Lung (tissue), 12 donors: ENCODE data around the gene RNF182. TPM values are rescaled to one million over a fixed set of nuclear protein-coding genes. Genes with fewer than 3 reads are reported as not detected.

Source experiments
- ATAC-seq: fragments of 200-7000 bp; cut with Tn5 transposase; one replicate; pipeline ENCODE4 v1.9.1; 2020; ENCODE audit warnings: moderate number of reproducible peaks; ENCODE audit not compliant: insufficient read depth, low FRiP score
- DNase-seq, 3 donors: peaks; one replicate each; pipeline ENCODE4 v3.0.0-alpha.2; 2013 to 2017
- H3K27ac ChIP-seq, 2 donors: one replicate each; pipeline ENCODE4 v1.5.1; 2013; ENCODE audit warnings: mild to moderate bottlenecking in 2 of 2, moderate library complexity in 2 of 2, control low read depth in 1 of 2, inconsistent platforms in 1 of 2, low read depth in 1 of 2, low read length in 1 of 2
- H3K27me3 ChIP-seq, 3 donors: one replicate each; pipeline ENCODE4 v1.5.1; 2013; ENCODE audit warnings: low read length in 2 of 3; ENCODE audit not compliant: control insufficient read depth in 3 of 3, insufficient read depth in 3 of 3
- H3K36me3 ChIP-seq, 4 donors: one replicate each; pipeline ENCODE4 v1.5.1; 2013; ENCODE audit warnings: low read length in 4 of 4, mild to moderate bottlenecking in 1 of 4, moderate library complexity in 1 of 4; ENCODE audit not compliant: control insufficient read depth in 4 of 4, insufficient read depth in 4 of 4
- H3K4me1 ChIP-seq, 5 donors: one replicate each; pipeline ENCODE4 v1.5.1; 2013; ENCODE audit warnings: low read length in 5 of 5, mild to moderate bottlenecking in 2 of 5, moderate library complexity in 1 of 5; ENCODE audit not compliant: control insufficient read depth in 5 of 5, insufficient read depth in 5 of 5
- H3K4me3 ChIP-seq: one replicate; pipeline ENCODE4 v1.5.1; 2013; ENCODE audit warnings: mild to moderate bottlenecking, control low read depth, moderate library complexity
- H3K9ac ChIP-seq, 2 donors: one replicate each; pipeline ENCODE4 v1.5.1; 2013; ENCODE audit warnings: low read length in 2 of 2, control low read depth in 1 of 2; ENCODE audit not compliant: insufficient read depth in 1 of 2
- H3K9me3 ChIP-seq, 4 donors: one replicate each; pipeline ENCODE4 v1.5.1; 2013; ENCODE audit warnings: low read length in 3 of 4, mild to moderate bottlenecking in 1 of 4, moderate library complexity in 1 of 4; ENCODE audit not compliant: control insufficient read depth in 4 of 4, insufficient read depth in 3 of 4
- WGBS, 2 donors: extraction: QIAGEN DNeasy Blood & Tissue Kit; methylation state at CpG; one replicate each; pipeline ENCODE4 v1.1.7; 2013; 5-methylcytosine and 5-hydroxymethylcytosine counted together
- polyA plus RNA-seq, 2 donors: library from polyadenylated mRNA; stranded (reverse); fragments of 200-250 nt; gene quantifications; one replicate each; pipeline ENCODE4 v1.2.1, GENCODE V29; 2013
- total RNA-seq, 2 donors: library from RNA; depleted of rRNA in 1 of 2; stranded (reverse); fragments of >200 nt in 1 of 2; gene quantifications; one replicate each; pipeline ENCODE4 v1.2.1, GENCODE V29; 2014 to 2021
- TF ChIP-seq, protein P1 (sequence below): IDR thresholded peaks from 2 replicates; pipeline ENCODE4 v1.5.1; 2012; ENCODE audit warnings: mild to moderate bottlenecking; ENCODE audit errors: control extremely low read depth, extremely low read depth
- donor health status: control.
- donor health status: control.
- donor health status: Bipolar disorder and iron deficiency.
- donor health status: healthy.
- donor health status: DM: yes; HTN: yes; CAD: no.

Gene RNF182
- total and polyA plus RNA-seq, 4 donors, result 0.90 to 5.0 (median 1.8) TPM

DNA sequence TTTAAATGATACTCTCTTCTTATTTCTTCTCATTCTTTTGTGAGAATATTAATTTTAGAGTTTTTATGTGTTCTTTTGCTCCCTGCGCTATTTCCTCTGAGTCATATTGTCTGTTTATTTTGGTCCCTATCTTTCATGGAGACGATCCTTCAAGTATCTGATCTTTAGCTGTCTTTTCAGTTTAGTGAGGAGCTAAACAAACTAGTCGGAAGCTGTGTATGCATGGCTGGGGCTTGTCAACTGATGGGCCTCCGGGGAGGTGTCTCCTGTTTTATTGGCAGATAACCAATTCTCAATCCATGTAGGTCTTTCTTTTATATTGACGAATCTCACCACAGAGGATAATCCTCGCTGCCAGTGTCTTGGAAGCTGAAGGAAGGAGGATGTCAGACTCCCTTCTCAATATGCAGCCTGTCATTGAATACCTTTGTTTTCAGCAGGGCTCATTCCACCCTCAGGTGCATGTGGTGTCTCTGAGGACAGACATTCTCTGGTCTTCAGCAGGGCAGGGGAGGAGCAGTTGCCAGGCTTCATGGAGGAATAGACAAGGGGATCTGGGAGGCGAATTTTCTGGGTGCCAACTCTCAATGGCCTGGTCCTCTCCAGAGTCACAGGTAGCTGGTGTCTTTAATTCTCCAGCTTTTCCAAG is 64.9 kb downstream of the RNF182 start:
- ATAC-seq, result no peak
- H3K9me3 ChIP-seq, result peaks cover 0 to 2% (median 0%) of the 10 kb centered on the region in 4 donors

DNA sequence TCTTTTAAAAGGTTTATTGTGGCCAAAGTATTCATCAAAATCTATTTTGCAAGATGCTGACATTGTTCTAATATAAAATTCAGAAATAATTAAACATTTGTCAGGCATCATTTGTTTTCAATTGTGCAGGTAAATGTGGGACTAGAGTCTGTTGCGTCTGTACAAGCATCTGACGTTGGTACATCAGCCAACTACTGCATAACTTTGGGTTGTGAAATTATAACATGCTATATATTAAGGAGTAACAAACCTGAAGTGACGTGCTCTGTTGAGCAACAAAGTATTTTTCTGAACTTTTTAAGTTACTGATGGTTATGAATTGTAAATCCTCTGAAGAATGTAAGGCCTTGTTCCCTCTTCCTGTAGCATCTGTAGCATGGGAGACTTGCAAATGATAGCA is 66.0 kb downstream of the RNF182 start:
- ATAC-seq (no peak), DNase-seq (no peak)
- H3K27ac ChIP-seq, result no peak overlapping the region
- no peaks in the 10 kb centered on the region for H3K36me3 ChIP-seq
- H3K4me3 ChIP-seq, result no peak overlapping the region
- H3K27me3 ChIP-seq, result no peaks in the 10 kb centered on the region
- H3K4me1 ChIP-seq, result peaks cover 0 to 6% (median 0%) of the 10 kb centered on the region in 5 donors
- H3K9ac ChIP-seq, result no peak overlapping the region
- 85% methylated on average over 3 of the region's 3 CpGs for WGBS, 2 donors
- TF ChIP-seq, protein P1, sequence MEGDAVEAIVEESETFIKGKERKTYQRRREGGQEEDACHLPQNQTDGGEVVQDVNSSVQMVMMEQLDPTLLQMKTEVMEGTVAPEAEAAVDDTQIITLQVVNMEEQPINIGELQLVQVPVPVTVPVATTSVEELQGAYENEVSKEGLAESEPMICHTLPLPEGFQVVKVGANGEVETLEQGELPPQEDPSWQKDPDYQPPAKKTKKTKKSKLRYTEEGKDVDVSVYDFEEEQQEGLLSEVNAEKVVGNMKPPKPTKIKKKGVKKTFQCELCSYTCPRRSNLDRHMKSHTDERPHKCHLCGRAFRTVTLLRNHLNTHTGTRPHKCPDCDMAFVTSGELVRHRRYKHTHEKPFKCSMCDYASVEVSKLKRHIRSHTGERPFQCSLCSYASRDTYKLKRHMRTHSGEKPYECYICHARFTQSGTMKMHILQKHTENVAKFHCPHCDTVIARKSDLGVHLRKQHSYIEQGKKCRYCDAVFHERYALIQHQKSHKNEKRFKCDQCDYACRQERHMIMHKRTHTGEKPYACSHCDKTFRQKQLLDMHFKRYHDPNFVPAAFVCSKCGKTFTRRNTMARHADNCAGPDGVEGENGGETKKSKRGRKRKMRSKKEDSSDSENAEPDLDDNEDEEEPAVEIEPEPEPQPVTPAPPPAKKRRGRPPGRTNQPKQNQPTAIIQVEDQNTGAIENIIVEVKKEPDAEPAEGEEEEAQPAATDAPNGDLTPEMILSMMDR, result no peak
- peaks cover 0 to under 1% (median 0%) of the 10 kb centered on the region in 4 donors for H3K9me3 ChIP-seq

More for the DNA sequence above, 64.9 kb downstream of the RNF182 start:
- Histone ChIP-seq H3K9ac (no peak overlapping the region), H3K36me3 (no peaks in the 10 kb centered on the region), H3K4me1 (peaks cover 0 to 6% (median 0%) of the 10 kb centered on the region in 5 donors), H3K27me3 (no peaks in the 10 kb centered on the region), H3K4me3 (no peak overlapping the region), H3K27ac (no peak overlapping the region)
- no peak for DNase-seq
- TF ChIP-seq, protein P1, result no peak
- WGBS, 2 donors, result 71 to 76% methylated on average over 7 of the region's 7 CpGs

DNA sequence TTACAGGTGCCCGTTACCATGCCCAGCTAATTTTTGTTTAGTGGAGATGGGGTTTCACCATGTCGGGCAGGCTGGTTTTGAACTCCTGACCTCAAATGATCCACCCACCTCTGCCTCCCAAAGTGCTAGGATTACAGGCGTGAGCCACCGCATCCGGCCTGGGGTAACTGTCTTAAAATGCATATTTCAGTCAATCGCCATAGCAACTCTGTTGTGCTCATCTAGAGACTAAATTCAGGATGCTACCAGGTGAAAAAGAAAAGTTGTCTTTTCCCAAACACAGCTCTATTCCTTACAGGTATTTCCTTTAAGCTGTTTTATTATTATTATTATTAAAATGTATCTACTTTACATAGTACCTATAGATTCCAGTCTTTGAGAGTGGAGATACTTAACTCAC is 66.6 kb downstream of the RNF182 start:
- no peak for DNase-seq
- H3K27me3 ChIP-seq, result no peaks in the 10 kb centered on the region
- H3K9me3 ChIP-seq, result no peaks in the 10 kb centered on the region
- no peaks in the 10 kb centered on the region for H3K36me3 ChIP-seq
- H3K4me3 ChIP-seq, result no peak overlapping the region
- H3K9ac ChIP-seq, result no peak overlapping the region
- H3K27ac ChIP-seq, result no peak overlapping the region
- TF ChIP-seq, protein P1, result no peak
- no peak for ATAC-seq
- 93 to 95% methylated on average over 6 of the region's 6 CpGs for WGBS, 2 donors
- peaks cover 0 to 6% (median 0%) of the 10 kb centered on the region in 5 donors for H3K4me1 ChIP-seq
